IPS DF 19.7 (cell line): Measurements from ENCODE around the gene PIM2.

Experiments
- DNase-seq: peaks from one replicate; pipeline ENCODE4 v3.0.0-alpha.2; 2013; ENCODE audit warnings: low read depth, low spot score

PIM2 gene

GRCh38 chrX:48935301-48935670, 16.5 kb upstream of the PIM2 start:
- DNase-seq = no peak

GRCh38 chrX:48934581-48935300, 15.9 kb upstream of the PIM2 start:
- DNase-seq = no peak

GRCh38 chrX:48933757-48934156, 14.9 kb upstream of the PIM2 start:
- no peak for DNase-seq

- DNase-seq = peak; percentile 87
Observed at GRCh38 chrX:48927736-48928382, 9.0 kb upstream of the PIM2 start.

- DNase-seq = no peak
Observed at GRCh38 chrX:48927123-48927522, 8.3 kb upstream of the PIM2 start.

- no peak for DNase-seq
Observed at GRCh38 chrX:48924270-48924669, 5.4 kb upstream of the PIM2 start.

GRCh38 chrX:48923771-48924170, 4.9 kb upstream of the PIM2 start:
- no peak for DNase-seq

GRCh38 chrX:48920718-48921104, 1.9 kb upstream of the PIM2 start:
- DNase-seq = no peak

- DNase-seq = no peak
Observed at GRCh38 chrX:48919947-48920717, 1.3 kb upstream of the PIM2 start.

GRCh38 chrX:48919360-48919841, 577 bp upstream of the PIM2 start:
- no peak for DNase-seq

- DNase-seq = no peak
Observed at GRCh38 chrX:48918301-48918642, 552 bp downstream of the PIM2 start.

GRCh38 chrX:48917139-48918001, 1.5 kb downstream of the PIM2 start:
- no peak for DNase-seq

GRCh38 chrX:48914593-48915493, 4.0 kb downstream of the PIM2 start:
- DNase-seq = no peak

GRCh38 chrX:48913605-48914366, 5.0 kb downstream of the PIM2 start:
- DNase-seq = no peak

GRCh38 chrX:48911412-48912182, 7.2 kb downstream of the PIM2 start, which contains the start of gene SLC35A2:
Gene SLC35A2, minus strand, starts transcription at chrX:48911646. Its CDS starts 10 bp downstream, at chrX:48911636.
- DNase-seq = no peak

- DNase-seq = no peak
Observed at GRCh38 chrX:48910926-48911411, 7.9 kb downstream of the PIM2 start.

GRCh38 chrX:48909703-48910294, 9.0 kb downstream of the PIM2 start:
- DNase-seq = no peak

- DNase-seq = no peak
Observed at GRCh38 chrX:48908600-48908999, 10.2 kb downstream of the PIM2 start.
